ENCODE results near the gene HYAL1.
A peak's percentile ranks its signal among the peaks of the same experiment; 100 is the strongest.
"Not testable (repeated sequence)": the region's sequence is repeated elsewhere in the genome, so short reads cannot be mapped to it uniquely, and the experiment has no call there.

HYAL1 gene

DNA sequence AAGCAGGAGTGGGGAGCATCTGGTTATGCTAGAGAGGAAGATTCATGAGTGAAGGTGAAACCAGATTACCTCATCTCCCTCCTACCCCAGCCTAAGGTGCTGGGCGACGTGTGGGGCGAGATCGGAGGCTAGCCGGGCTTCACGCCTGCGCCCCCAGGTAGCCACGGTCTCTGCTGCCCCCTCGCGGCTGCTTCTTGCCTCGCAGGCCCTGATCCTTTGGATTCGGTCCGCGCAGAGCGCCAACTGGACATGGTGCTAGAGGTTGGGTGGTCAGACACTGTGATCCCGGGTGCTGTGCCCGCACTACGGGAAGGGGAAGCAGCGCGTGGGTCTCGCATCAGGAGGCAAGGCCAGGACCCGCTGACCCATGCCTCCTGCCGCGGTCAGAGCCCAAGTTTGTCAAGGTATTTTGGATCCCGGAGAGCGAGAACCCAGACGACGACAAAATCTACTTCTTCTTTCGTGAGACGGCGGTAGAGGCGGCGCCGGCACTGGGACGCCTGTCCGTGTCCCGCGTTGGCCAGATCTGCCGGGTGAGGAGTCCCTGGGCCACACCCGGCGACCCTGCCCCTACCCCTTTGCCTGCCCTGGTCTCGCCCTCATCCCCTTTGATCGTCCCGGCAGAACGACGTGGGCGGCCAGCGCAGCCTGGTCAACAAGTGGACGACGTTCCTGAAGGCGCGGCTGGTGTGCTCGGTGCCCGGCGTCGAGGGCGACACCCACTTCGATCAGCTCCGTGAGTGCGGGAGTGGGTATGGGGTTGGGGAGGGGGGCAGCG, 30.3 kb downstream of the HYAL1 start:
- peak; percentile 93 for DNase-seq (ENCODE audit: low spot score)

DNA sequence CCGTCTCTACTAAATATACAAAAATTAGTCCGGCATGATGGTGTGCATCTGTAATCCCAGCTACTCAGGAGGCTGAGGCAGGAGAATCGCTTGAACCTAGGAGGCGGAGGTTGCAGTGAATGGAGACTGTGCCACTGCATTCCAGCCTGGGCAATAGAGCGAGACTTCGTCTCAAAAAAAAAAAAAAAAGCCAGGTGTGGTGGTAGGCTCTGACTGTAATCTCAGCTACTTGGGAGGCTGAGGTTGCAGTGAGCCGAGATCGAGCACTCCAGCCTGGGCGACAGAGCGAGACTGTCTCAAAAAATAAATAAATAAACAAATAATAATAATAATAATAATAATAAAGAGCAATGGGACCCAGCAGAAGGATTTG, 30.9 kb downstream of the HYAL1 start:
- DNase-seq (ENCODE audit: low spot score): not testable (repeated sequence)

DNA sequence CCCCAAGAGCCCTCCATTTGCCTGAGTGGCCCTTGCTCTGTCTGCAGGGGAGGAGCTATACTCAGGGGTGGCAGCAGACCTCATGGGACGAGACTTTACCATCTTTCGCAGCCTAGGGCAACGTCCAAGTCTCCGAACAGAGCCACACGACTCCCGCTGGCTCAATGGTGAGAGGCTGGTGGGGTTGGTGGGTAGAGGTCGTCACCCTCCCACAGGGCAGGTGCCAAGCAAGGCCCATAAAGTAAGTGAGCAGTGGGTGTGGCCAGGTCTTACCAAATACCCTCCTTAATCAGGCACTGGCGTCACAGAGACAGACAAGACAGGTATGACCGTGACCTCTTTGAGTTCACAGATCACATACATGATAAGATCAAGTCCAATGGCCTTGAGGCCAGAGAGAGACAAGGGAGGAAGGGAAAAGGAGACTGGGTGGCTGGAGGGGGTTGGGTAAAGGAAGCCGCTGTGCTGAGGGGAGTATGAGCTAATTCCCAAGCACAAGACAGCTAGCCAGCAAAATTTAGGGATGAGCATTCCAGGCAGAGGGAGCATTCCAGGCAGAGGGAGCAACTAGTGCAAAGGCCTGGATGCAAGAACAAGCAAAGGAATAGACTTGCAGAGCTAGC, 31.9 kb downstream of the HYAL1 start:
- DNase-seq (ENCODE audit: low spot score): no peak

DNA sequence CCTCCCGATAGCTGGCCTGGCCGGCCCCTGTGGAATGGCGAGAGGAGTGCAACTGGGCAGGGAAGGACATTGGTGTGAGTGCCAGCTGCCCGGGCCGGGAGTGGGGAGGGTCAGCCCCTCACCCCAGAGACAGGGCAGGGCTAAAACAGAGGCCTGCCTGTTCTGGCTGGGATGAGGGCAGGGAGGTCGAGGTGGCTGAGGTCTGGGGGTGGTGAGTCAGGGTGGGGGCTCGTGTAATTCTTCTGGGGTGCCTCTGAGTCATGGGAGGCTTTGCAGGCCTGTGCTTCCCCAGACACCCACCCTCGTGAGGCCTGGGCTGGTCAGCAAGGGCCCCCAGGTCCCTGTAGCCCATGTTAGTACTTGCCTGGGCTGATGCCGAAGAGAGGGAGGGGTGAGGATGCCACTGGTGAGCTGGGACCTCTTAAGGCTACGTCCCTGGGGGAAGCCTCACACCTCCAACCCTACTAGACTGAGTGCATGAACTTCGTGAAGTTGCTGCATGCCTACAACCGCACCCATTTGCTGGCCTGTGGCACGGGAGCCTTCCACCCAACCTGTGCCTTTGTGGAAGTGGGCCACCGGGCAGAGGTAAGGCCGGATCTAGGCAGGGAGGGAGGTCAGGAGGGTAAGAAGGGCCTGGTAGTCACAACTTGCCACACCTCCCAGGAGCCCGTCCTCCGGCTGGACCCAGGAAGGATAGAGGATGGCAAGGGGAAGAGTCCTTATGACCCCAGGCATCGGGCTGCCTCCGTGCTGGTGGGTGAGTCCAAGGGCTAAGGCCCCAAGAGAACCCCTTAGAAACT, 32.8 kb downstream of the HYAL1 start:
- DNase-seq (ENCODE audit: low spot score): no peak

DNA sequence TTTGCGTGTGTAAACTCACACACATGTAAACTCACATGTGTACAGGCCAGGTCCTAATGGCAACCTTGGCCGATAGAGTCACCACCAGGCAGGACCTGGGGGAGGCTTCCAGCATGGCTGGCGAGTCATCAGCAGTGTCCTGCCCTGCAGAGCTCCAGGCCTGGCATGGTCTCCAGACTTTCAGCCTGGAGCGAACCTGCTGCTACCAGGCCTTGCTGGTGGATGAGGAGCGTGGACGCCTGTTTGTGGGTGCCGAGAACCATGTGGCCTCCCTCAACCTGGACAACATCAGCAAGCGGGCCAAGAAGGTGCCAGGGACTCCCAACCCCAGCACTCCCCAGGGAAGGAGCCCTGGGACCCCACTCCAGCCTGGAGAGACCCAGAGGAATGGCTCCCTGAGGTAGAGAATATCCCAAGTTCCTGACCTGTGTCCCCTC, 33.4 kb downstream of the HYAL1 start:
- peak; percentile 67 for DNase-seq (ENCODE audit: low spot score)

DNA sequence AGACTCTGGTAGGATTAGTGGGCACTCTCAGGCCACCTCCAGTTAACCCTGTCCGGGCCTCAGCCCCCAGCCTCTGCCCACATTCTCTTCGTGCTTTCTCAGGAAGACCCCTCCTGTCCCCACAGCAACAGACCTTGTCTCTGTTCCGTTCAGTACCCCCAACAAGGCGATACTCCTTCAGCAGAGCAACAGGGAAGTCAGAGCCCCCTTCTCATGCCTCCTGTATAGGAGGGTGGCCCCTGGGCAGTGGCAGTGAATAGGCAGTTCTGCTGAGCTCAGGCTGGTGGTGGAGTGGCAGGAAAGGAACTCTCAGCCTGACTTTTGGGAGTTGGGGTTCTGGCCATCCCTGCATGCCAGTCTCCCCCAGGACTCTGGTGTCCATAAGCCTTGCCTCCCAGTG, 33.9 kb downstream of the HYAL1 start:
- no peak for DNase-seq (ENCODE audit: low spot score)

DNA sequence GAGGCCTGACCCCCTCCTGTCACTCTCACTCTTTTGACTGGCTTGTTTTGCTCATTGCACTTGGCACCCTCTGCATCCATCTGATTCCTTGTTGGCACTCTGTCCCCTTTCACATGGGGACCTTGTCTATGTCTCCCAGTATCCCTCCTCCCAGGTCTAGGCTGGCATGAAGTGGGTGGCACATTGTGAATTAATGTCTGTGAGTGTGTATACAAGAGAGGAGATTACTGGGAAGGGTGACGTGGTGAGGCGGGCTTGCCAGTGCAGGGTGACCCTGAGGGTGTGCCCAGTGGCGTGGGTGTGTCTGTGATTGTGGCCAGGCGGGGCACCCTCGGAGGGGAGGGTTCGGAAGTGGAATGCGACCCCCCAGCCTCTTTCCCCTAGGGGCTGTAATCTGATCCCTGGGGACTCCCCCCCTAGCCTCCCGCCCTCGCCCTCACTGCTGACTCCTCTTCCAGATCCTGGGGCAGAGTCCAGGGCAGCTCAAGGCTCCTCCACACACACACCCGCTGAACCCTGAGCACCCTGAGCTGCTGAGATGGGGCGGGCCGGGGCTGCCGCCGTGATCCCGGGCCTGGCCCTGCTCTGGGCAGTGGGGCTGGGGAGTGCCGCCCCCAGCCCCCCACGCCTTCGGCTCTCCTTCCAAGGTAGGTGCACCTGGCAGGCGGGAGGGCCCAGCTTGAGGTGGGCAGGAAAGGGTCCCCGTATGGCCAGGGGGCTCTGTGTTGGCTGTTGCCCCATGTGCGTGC, 34.5 kb downstream of the HYAL1 start, which contains the start of gene SEMA3B:
TSS of gene SEMA3B (plus strand) at position 445 of the 749 bp plus-strand sequence. CDS start at position 539, 94 bp downstream.
- DNase-seq (ENCODE audit: low spot score): peak; percentile 69

DNA sequence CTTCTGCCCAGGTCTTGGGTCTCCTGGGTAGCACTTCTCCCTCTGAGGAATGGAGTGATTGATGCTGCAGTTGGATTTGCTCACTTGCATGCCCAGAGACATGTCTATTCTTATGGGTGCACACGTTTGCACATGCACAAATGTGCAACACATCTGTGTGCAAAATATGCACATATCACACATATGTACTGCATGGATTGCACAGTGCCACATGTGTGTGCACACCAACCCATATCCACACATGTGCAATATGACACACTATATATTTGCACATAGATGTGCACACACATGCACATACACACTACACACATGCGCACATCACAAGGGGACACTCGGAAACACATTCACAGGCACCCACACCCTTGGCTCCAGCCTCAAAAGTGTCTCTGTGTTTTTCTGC, 35.1 kb downstream of the HYAL1 start:
- no peak for DNase-seq (ENCODE audit: low spot score)

DNA sequence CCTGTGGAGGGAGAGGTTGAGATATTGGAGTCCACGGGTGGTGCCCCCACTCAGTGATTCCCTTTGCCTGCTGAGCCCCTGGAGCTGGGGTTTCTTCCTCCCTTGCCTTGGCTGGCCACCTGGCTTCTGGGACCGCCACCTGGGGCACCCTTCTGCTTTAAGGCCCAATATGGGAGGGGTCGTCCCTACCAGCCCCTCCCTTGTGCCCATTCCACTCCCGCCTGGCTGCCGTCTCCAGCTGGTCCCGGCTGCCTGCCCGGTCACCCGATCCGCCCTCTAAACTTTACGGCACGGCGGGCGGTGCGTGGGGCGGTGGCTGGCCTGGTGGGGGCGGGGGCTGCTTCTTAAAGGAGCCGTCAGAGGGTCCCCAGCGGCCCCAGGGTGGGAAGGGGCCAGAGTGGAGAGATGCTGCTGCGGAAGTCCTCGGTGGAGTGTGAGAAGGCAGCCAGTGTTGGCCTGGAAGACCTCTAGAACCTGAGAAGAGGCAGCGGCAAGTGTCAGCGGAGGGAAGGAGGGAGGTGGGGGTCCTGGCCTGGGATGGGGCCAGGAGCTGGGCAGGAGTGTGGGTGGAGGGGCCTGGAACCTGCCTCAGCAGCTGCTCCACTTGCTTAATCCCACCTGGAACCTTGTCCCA, 36.0 kb downstream of the HYAL1 start:
- peak; percentile 53 for DNase-seq (ENCODE audit: low spot score)

DNA sequence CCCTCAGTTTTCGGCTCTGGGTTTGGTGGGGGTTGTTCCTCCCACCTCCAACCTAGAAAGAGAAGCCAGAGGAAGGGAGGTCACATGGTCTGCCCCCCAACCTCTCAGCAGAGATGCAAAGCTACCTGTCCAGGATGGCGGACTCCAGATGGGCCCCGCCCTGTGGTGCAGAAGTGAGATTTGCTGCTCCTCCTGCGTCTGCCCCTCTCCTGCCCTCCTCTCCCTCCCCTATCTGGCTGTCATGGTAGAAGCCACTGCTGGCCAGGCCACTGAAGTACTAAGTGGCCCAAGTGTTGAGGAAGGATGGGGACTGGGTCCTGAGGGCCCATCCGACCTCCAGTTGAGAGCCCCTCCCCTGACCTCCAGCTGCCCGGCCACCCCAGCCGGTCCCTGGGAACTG, 36.5 kb downstream of the HYAL1 start:
- no peak for DNase-seq (ENCODE audit: low spot score)

DNA sequence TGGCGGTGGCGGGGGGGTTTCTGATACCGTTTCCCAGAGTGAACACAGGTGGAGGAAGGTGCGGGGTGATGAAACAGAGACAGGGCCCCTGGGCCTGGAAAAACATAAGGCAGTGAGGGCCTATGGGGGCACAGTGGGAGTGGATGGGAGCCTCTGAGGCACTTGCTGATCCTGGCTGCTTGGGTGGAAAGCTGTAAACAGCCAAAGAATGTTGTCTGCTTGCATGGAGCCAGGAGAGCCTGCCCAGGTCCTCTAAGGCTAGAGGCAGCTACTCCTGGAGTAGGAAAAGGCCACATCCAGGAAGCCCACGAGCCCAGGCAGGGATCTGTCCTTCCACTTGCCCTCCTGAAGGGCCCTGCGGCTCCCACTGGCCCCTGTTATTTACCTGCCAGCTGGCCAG, 37.4 kb downstream of the HYAL1 start:
- no peak for DNase-seq (ENCODE audit: low spot score)

DNA sequence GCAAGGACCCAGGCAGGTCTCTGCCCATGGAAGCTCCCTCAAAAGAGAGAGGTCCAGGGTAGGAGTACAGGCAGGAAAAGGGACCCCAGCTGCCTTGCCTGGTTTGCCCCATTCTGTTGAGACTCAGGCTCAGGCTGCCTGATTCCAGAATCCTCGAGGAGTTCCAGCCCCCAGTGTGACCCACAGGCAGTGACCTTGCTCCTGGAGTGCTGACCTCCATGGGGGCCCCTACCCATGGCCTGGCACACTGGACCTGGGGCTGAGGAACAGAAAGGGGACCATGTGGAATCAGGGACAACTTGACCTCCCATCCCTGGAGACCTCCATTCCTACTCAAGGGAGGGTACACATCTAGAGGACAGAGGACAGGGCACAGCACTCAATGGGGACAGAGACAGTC, 37.8 kb downstream of the HYAL1 start:
- no peak for DNase-seq (ENCODE audit: low spot score)

DNA sequence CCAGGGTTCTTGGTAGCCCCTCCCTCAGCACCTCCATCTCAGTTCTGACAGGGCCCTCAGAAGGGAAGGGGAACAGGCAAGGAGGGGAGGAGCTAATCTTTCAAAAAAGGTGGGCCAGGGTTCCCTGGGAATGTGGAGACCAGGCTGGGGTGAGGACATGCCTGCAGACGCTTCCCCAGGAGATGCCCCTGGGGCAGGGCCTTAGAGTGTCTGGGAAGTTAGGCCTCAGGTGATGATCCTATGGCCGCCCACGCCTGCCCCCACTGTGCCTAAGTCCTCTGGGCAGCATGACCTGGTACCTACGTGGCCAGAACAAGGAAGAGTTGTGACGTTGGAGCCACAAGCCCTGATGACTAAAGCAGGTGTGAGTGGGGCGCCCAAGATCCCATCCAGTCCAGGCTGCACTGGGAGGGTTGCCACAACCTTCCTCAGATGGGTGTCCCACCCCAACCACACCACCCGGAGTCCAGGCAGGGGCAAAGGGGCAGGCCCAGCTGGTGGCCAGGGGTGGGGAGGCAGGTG, 38.3 kb downstream of the HYAL1 start:
- no peak for DNase-seq (ENCODE audit: low spot score)

DNA sequence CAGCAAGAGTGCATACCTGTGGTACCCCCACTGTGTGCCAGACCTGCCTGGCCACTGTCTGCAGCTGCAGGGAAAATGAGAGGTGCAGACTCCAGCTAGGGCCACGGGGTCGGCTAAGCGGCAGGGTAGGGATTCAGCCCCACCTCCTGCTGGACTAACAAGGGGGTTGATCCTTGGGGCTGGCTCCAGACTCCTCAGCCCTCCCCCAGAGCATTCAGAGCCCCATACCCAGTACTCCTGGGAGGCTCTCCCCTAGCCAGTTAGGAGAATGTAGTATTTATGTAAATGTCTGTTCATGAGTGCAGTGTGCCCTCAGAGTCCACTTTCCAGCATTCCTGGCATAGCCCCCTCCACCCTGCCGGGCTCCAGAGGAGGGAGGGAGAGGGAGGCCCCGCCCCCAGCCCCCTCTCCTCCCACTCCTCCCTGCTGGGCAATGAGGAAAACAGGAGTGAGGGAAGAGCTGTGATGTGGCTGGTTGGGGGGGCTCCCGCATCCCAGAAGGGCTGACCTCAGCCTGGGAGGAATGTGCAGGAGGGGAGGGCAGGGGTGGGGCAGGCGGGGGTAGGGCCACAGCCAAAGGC, 38.9 kb downstream of the HYAL1 start:
- peak; percentile 95 for DNase-seq (ENCODE audit: low spot score)

DNA sequence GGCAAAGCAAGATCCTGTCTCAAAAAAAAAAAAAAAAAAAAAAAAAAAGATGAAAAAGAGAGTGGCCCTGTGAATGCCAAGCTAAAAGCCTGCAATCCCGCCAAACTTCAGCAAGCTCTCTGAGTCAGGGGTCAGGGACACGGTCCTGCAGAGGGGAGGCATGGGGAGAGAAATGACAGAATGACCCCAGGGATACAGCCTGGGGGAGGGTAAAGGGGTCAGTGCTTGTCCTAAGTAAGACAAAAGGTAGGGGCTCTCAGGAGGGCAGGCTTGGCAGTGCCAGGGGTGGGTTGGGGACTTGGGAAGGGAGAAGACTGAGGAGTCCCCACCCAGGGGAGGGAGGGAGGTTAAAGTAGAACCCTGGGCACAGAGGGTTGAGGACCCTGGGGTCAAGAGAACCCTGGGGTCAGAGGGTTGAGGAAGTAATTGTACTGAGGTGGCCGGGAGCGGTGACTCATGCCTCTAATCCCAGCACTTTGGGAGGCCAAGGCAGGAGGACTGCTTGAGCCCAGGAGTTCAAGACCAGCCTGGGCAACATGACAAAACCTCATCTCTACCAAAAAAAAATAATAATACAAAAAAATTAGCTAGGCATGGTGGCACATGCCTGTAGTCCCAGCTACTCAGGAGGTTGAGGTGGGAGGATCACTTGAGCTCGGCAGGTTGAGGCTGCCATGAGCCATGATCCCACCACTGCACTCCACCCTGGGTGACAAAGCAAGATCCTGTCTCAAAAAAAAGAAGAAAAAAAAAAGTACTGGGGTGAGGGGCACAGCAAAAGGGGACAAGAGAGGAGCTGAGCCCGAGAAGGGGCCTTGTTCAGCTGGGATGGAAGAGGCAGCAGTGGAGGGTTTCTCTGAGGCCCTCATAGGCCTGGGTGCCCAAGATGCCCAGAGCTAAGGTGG, 39.6 kb downstream of the HYAL1 start:
- no peak for DNase-seq (ENCODE audit: low spot score)

DNA sequence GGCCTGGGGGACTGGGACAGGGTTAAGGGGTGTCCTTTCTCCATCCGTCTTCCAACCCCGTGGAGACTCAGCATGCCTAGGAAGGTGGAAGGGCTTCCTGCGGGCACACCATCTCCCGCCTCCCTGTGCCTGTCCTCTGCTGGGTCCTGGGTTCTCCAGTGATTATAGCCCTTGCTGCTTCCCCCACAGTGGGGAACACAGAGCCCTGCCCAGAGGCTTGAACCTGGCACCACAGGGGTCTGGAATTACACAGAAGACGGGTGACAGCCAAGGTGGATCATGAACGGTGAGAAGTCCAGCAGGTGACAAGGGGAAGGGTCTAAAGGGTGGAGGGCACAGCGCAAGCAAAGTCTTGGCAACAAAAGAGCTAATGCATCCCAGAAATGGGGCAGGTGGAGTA, 40.6 kb downstream of the HYAL1 start:
- DNase-seq (ENCODE audit: low spot score): no peak

DNA sequence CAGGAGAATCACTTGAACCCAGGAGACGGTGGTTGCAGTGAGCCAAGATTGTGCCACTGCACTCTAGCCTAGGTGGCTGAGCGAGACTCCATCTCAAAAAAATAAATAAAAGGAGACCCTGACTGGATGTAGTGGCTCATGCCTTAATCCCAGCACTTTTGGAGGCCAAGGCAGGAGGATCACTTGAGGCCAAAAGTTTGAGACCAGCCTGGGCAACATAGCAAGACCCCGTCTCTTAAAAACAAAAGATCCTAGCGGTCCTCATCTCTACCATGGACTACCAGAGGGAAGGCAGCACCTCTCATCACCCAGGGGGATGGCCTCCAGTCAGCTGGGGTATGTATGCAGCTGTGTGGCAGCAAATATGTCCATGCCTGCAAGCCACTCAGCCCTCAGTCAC, 41.2 kb downstream of the HYAL1 start:
- not testable (repeated sequence) for DNase-seq (ENCODE audit: low spot score)

DNA sequence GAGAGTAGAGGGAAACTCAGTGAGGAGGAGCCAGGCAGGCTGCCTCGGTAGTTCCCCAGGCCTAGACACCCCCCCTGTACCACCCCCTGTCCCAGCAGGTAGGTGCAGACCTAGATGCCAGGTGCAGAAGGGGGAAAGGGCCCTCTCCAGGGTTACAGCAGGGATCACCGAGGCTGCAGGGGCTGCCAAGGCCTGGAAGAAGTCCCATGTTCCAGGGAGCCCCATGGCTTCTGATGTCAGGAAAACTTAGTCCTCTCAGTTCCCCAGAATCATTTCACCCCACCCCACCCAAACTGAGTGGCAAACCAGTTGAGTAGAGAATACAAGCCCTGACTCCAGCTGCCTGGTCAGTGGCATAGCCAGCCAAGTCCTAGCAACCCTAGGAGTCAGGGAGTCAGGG, 41.9 kb downstream of the HYAL1 start:
- DNase-seq (ENCODE audit: low spot score): no peak

DNA sequence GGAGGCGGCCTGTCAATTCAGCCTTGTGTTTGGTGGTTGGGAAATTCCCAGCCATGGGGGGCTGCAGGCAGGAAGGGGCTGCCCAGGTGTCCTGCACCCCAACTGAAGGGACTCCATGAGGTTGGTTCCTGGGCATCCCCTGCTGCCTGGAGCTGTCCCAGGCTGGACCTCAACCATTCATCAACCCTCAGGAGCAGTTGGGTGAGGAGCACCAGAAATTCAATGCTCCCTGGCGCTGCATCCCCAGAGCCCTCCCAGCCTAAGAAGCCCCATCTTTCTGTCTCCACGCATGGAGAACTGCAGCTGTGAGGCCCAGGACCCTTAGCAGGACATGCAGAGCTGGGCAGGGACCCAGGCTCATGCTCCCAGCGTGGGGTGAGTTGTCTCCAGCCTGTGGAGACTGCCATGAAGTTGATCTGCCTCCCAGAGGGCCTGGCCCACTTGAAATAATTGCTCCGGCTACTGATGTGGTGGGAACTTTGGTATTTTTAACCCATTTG, 42.4 kb downstream of the HYAL1 start:
- no peak for DNase-seq (ENCODE audit: low spot score)

Data from AG08395 (cell line).